Measurements from ENCODE around the gene PTGES.

DNA sequence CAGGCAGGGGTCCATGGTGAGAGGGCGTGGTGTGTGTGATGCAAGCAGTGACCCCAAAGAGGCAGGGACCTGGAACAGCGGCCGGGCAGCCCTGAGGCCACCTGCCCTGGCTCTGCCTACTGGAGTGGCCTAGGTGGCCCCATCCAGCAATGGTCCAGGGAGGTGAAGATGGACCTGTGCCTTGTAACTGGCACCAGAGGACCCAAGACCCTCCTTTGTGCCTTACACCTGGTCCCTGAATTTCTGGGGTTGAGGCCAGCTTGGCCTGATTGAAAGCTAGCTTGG lies 42.7 kb downstream of the PTGES start:
- no peak for TF ChIP-seq CTCF (IDR thresholded peaks at IDR 0.05)
- TF ChIP-seq MAX (CRISPR knock-in tag; IDR thresholded peaks at IDR 0.05): no peak
- no peak for TF ChIP-seq IRF2 (CRISPR knock-in tag; IDR thresholded peaks at IDR 0.05; ENCODE audit: borderline replicate concordance, low read depth)
- TF ChIP-seq, protein P1, sequence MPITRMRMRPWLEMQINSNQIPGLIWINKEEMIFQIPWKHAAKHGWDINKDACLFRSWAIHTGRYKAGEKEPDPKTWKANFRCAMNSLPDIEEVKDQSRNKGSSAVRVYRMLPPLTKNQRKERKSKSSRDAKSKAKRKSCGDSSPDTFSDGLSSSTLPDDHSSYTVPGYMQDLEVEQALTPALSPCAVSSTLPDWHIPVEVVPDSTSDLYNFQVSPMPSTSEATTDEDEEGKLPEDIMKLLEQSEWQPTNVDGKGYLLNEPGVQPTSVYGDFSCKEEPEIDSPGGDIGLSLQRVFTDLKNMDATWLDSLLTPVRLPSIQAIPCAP (CRISPR knock-in tag; IDR thresholded peaks at IDR 0.05): no peak
- no peak for TF ChIP-seq CREB1 (CRISPR knock-in tag; IDR thresholded peaks at IDR 0.05)
- TF ChIP-seq, protein P2, sequence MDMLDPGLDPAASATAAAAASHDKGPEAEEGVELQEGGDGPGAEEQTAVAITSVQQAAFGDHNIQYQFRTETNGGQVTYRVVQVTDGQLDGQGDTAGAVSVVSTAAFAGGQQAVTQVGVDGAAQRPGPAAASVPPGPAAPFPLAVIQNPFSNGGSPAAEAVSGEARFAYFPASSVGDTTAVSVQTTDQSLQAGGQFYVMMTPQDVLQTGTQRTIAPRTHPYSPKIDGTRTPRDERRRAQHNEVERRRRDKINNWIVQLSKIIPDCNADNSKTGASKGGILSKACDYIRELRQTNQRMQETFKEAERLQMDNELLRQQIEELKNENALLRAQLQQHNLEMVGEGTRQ (CRISPR knock-in tag; IDR thresholded peaks at IDR 0.05): no peak
- TF ChIP-seq, protein P3, sequence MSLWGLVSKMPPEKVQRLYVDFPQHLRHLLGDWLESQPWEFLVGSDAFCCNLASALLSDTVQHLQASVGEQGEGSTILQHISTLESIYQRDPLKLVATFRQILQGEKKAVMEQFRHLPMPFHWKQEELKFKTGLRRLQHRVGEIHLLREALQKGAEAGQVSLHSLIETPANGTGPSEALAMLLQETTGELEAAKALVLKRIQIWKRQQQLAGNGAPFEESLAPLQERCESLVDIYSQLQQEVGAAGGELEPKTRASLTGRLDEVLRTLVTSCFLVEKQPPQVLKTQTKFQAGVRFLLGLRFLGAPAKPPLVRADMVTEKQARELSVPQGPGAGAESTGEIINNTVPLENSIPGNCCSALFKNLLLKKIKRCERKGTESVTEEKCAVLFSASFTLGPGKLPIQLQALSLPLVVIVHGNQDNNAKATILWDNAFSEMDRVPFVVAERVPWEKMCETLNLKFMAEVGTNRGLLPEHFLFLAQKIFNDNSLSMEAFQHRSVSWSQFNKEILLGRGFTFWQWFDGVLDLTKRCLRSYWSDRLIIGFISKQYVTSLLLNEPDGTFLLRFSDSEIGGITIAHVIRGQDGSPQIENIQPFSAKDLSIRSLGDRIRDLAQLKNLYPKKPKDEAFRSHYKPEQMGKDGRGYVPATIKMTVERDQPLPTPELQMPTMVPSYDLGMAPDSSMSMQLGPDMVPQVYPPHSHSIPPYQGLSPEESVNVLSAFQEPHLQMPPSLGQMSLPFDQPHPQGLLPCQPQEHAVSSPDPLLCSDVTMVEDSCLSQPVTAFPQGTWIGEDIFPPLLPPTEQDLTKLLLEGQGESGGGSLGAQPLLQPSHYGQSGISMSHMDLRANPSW (CRISPR knock-in tag; conservative IDR thresholded peaks at IDR 0.05; ENCODE audit: low read depth): no peak
- TF ChIP-seq NFYB (CRISPR knock-in tag; conservative IDR thresholded peaks at IDR 0.05; ENCODE audit: low read depth): no peak
- TF ChIP-seq, protein P4, sequence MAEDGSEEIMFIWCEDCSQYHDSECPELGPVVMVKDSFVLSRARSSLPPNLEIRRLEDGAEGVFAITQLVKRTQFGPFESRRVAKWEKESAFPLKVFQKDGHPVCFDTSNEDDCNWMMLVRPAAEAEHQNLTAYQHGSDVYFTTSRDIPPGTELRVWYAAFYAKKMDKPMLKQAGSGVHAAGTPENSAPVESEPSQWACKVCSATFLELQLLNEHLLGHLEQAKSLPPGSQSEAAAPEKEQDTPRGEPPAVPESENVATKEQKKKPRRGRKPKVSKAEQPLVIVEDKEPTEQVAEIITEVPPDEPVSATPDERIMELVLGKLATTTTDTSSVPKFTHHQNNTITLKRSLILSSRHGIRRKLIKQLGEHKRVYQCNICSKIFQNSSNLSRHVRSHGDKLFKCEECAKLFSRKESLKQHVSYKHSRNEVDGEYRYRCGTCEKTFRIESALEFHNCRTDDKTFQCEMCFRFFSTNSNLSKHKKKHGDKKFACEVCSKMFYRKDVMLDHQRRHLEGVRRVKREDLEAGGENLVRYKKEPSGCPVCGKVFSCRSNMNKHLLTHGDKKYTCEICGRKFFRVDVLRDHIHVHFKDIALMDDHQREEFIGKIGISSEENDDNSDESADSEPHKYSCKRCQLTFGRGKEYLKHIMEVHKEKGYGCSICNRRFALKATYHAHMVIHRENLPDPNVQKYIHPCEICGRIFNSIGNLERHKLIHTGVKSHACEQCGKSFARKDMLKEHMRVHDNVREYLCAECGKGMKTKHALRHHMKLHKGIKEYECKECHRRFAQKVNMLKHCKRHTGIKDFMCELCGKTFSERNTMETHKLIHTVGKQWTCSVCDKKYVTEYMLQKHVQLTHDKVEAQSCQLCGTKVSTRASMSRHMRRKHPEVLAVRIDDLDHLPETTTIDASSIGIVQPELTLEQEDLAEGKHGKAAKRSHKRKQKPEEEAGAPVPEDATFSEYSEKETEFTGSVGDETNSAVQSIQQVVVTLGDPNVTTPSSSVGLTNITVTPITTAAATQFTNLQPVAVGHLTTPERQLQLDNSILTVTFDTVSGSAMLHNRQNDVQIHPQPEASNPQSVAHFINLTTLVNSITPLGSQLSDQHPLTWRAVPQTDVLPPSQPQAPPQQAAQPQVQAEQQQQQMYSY (CRISPR knock-in tag; IDR thresholded peaks at IDR 0.05): no peak
